Measurements from ENCODE around the gene TFIP11.

DNA sequence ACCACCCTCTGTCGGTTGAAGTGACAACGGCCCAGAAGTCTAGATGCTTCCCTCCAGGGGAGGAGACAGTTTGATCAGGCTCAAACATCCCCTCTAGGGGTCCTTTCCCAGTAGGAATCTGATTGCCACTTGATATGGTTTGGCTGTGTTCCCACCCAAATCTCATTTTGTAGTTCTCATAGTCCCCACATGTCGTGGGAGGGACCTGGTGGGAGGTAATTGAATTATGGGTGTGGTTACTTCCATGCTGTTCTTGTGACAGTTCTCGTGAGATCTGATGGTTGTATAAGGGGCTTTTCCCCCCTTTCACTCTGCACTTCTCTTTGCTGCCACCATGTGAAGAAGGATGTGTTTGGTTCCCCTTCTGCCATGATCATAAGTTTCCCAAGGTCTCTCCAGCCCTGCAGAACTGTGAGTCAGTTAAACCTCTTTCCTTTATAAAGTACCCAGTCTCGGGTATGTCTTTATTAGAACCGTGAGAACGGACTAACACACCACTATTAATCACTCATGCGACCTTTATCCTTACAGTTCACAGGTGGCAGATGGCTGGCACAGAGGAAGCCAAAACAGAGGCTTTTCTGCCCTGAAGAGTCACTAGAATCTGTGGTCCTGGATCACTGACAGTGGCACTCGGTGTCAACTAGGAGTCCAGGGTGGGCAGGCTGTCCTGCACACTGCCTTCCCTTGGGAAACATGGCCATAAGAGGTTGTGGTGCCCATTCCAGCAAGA is 61.7 kb downstream of the TFIP11 start:
- TF ChIP-seq, protein P1, sequence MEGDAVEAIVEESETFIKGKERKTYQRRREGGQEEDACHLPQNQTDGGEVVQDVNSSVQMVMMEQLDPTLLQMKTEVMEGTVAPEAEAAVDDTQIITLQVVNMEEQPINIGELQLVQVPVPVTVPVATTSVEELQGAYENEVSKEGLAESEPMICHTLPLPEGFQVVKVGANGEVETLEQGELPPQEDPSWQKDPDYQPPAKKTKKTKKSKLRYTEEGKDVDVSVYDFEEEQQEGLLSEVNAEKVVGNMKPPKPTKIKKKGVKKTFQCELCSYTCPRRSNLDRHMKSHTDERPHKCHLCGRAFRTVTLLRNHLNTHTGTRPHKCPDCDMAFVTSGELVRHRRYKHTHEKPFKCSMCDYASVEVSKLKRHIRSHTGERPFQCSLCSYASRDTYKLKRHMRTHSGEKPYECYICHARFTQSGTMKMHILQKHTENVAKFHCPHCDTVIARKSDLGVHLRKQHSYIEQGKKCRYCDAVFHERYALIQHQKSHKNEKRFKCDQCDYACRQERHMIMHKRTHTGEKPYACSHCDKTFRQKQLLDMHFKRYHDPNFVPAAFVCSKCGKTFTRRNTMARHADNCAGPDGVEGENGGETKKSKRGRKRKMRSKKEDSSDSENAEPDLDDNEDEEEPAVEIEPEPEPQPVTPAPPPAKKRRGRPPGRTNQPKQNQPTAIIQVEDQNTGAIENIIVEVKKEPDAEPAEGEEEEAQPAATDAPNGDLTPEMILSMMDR (IDR thresholded peaks at IDR 0.05), result no peak
- TF ChIP-seq POLR2A (IDR thresholded peaks at IDR 0.05), result no peak
